ENCODE results near the gene BTAF1.
"Not testable (repeated sequence)": the region's sequence is repeated elsewhere in the genome, so short reads cannot be mapped to it uniquely, and the experiment has no call there.

Gene BTAF1

GRCh38 chr10:92027141-92027540, 103.6 kb downstream of the BTAF1 start:
- TF ChIP-seq, protein P1, sequence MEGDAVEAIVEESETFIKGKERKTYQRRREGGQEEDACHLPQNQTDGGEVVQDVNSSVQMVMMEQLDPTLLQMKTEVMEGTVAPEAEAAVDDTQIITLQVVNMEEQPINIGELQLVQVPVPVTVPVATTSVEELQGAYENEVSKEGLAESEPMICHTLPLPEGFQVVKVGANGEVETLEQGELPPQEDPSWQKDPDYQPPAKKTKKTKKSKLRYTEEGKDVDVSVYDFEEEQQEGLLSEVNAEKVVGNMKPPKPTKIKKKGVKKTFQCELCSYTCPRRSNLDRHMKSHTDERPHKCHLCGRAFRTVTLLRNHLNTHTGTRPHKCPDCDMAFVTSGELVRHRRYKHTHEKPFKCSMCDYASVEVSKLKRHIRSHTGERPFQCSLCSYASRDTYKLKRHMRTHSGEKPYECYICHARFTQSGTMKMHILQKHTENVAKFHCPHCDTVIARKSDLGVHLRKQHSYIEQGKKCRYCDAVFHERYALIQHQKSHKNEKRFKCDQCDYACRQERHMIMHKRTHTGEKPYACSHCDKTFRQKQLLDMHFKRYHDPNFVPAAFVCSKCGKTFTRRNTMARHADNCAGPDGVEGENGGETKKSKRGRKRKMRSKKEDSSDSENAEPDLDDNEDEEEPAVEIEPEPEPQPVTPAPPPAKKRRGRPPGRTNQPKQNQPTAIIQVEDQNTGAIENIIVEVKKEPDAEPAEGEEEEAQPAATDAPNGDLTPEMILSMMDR (IDR thresholded peaks at IDR 0.05) = no peak
- TF ChIP-seq ZFX (IDR thresholded peaks at IDR 0.05; ENCODE audit: borderline replicate concordance) = no peak
- H3K27ac ChIP-seq = no peak overlapping the region

GRCh38 chr10:92031580-92031979, 108.0 kb downstream of the BTAF1 start:
- TF ChIP-seq ZFX (IDR thresholded peaks at IDR 0.05; ENCODE audit: borderline replicate concordance) = no peak
- TF ChIP-seq, protein P1 (IDR thresholded peaks at IDR 0.05) = no peak
- no peak overlapping the region for H3K27ac ChIP-seq

DNA sequence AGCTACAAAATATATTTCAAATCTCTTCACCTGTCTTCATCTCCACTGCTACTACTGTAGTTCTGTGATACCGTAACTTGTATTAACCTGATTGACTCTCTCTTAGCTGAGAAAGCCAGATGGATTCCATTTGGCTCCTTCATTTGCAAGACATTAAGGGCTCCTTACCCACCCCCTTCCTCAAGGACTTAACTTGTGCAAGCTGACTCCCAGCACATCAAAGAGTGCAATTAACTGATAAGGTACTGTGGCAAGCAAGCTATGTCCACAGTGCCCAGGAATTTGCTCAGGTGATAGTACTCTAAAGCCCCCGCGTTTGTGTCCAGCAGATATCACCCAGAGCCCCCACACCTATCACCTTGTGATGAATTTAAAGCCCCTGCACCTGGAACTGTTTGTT, 109.5 kb downstream of the BTAF1 start:
- H3K27ac ChIP-seq = not testable (repeated sequence)

DNA sequence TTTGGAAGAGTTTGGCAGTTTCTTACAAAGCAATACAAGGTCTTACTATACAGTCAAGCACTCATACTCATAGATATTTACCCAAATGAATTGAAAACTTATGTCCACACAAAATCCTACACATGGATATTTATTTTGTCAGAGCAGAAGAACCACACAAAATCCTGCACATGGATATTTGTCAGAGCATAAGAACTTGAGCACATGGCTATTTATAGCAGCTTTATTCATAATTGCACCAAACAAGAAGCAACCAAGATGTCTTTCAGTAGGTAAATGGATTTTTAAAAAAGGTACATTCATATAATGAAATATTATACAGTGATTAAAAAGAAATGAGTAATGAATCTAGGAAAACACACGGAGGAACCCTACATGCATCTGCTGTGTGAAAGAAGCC, 115.4 kb downstream of the BTAF1 start:
- TF ChIP-seq, protein P1 (IDR thresholded peaks at IDR 0.05) = no peak
- TF ChIP-seq ZFX (IDR thresholded peaks at IDR 0.05; ENCODE audit: borderline replicate concordance) = no peak
- no peak overlapping the region for H3K27ac ChIP-seq

- TF ChIP-seq, protein P1 (IDR thresholded peaks at IDR 0.05) = no peak
- TF ChIP-seq ZFX (IDR thresholded peaks at IDR 0.05; ENCODE audit: borderline replicate concordance) = no peak
- no peak overlapping the region for H3K27ac ChIP-seq
Observed at GRCh38 chr10:92042541-92042940, 119.0 kb downstream of the BTAF1 start.

DNA sequence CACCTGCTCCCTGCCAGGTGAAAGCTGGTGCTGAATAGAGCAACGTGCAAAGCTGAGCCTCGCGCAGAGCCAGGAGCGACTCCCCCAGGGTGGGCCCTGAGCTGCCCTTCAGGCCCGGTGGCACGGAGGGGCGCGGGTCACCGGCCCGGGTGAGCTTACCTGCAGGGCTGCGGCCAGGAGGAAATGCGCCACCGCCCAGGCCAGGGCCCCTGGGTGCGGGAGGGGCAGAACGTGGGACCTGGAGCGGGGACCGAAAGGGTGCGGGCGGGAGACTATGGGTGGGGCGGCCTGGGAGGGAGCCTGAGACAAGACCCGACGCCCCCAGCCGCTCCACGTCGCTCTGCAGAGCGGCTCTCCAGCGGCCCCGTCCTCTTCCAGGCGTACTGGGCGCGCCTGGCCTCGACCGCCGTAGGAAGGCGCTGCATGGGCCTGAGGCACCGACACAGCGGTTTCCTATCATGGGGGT, 122.1 kb downstream of the BTAF1 start:
- H3K27ac ChIP-seq = no peak overlapping the region
- TF ChIP-seq ZFX (IDR thresholded peaks at IDR 0.05; ENCODE audit: borderline replicate concordance) = no peak
- TF ChIP-seq, protein P1 (IDR thresholded peaks at IDR 0.05) = no peak

DNA sequence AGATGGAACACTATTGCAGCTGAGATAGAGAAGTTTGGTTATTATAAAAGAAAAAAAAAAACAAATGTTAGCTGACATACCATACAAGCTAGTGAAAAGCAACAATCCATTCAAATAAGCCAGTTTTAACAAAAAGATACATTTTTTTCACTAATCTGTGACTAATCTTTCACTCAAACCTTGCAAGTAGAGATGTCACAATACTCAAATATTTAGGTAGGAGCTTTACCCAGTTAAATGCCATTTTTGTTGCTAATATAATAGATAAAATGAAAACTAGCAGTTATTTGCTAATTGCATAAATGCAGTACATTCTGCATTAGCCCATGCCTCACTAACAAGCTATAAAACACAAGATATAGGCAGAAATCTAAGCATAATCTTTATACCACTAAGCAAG, 123.6 kb downstream of the BTAF1 start:
- H3K27ac ChIP-seq = no peak overlapping the region
- no peak for TF ChIP-seq ZFX (IDR thresholded peaks at IDR 0.05; ENCODE audit: borderline replicate concordance)
- TF ChIP-seq, protein P1 (IDR thresholded peaks at IDR 0.05) = no peak

DNA sequence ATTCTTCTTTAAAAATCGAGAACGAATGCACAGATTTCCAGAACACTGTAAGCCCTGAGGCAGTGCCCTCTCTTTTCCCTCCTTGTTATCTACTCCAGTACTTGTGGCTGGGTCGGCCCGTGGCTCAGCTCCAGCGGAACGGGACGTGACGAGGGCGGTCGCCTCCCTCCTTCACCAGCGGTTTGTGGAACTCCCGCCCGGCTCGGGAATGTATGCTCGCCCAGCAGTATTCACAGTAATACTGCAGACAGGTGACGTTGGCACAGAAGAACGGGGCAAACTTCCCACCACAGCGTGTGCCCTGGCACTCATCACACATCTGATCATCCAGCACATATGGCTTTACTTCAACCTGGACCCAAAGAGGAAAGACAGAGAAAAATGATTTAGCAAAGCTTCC, 128.5 kb downstream of the BTAF1 start:
- H3K27ac ChIP-seq = no peak overlapping the region
- TF ChIP-seq, protein P1 (IDR thresholded peaks at IDR 0.05) = no peak
- no peak for TF ChIP-seq ZFX (IDR thresholded peaks at IDR 0.05; ENCODE audit: borderline replicate concordance)

All from 22Rv1 (cell line).